Adrenal gland (tissue), 12 donors: ENCODE data around the gene CNTNAP2. TPM values are rescaled to one million over a fixed set of nuclear protein-coding genes. Genes with fewer than 3 reads are reported as not detected.
"Not testable (repeated sequence)": the region's sequence is repeated elsewhere in the genome, so short reads cannot be mapped to it uniquely, and the experiment has no call there.

Experiments
- DNase-seq, 7 donors: peaks; one replicate each; pipeline ENCODE4 v3.0.0-alpha.2; 2019 to 2020
- H3K27ac ChIP-seq, 5 donors: fragments of 200-600 bp; sonication (generic) in 4 of 5; 1 replicate in 3 of 5; 2 replicates in 2 of 5; pipeline versions ENCODE4 v1.5.1 to v1.8.0; 2016 to 2020; ENCODE audit warnings: mild to moderate bottlenecking in 1 of 5
- H3K27me3 ChIP-seq: fragments of 200-600 bp; 2 replicates; pipeline ENCODE4 v1.8.0; 2021
- H3K36me3 ChIP-seq, 2 donors: fragments of 200-600 bp; replicated peaks in 1 of 2; 1 replicate in 1 of 2; 2 replicates in 1 of 2; pipeline versions ENCODE4 v1.5.1 to v1.8.0; 2018 to 2022
- H3K4me1 ChIP-seq, 2 donors: fragments of 200-600 bp; replicated peaks in 1 of 2; 1 replicate in 1 of 2; 2 replicates in 1 of 2; pipeline versions ENCODE4 v1.5.1 to v1.8.0; 2018 to 2021
- H3K4me3 ChIP-seq, 4 donors: fragments of 200-600 bp; sonication (generic) in 3 of 4; one replicate each; pipeline ENCODE4 v1.5.1; 2016 to 2018
- H3K9me3 ChIP-seq, 3 donors: fragments of 200-600 bp; sonication (generic) in 1 of 3; replicated peaks in 1 of 3; 1 replicate in 2 of 3; 2 replicates in 1 of 3; pipeline versions ENCODE4 v1.5.1 to v1.8.0; 2016 to 2021
- POLR2A ChIP-seq, 2 donors: fragments of 450-650 bp; IDR thresholded peaks; one replicate each; pipeline ENCODE4 v1.6.1; 2017; ENCODE audit warnings: antibody characterized with exemption in 2 of 2, mild to moderate bottlenecking in 2 of 2, moderate library complexity in 1 of 2
- WGBS, 4 donors: extraction: QIAGEN DNeasy Blood & Tissue Kit in 2 of 4; methylation state at CpG; one replicate each; pipeline versions ENCODE4 v1.1.5 to v1.1.7; 2013 to 2017; 5-methylcytosine and 5-hydroxymethylcytosine counted together
- intact Hi-C, 2 donors: fragments of 100-400 bp; cut with DNase I; formaldehyde crosslinking; loops; one replicate each; pipeline versions ENCODE4 v1.14.1 to v1.15.0; 2022 to 2023
- polyA plus RNA-seq, 3 donors: library from polyadenylated mRNA; stranded (reverse); fragments of 200-250 nt in 2 of 3; fragments of 350-450 nt in 1 of 3; fragmentation: Illumina TruSeq in 1 of 3; extraction: RNeasy Lipid Tissue Mini Kit (QIAGEN cat#74804) in 1 of 3; gene quantifications; one replicate each; pipeline ENCODE4 v1.2.3, GENCODE V29; 2013 to 2014
- total RNA-seq, 9 donors: library from RNA; depleted of rRNA in 4 of 9; stranded (reverse); fragments of >200 nt in 4 of 9; fragments of 120-200 nt in 1 of 9; fragmentation: NEBNext Ultra II Directional in 1 of 9; extraction: Animal tissue kit (Norgen Biotek cat#: 25700) in 1 of 9; gene quantifications; one replicate each; pipeline versions ENCODE4 v1.1.0 to v1.2.4, GENCODE V29; 2013 to 2023
- TF ChIP-seq, protein P1 (sequence below), 6 experiments: fragments of 450-650 bp in 4 of 6; fragments of 200-600 bp in 2 of 6; sonication (generic) in 1 of 6; IDR thresholded peaks; 1 replicate in 5 of 6; 2 replicates in 1 of 6; pipeline versions ENCODE4 v1.5.1 to v1.8.0; 2016 to 2021; ENCODE audit warnings: antibody characterized with exemption in 6 of 6, mild to moderate bottlenecking in 2 of 6, moderate library complexity in 1 of 6
- donor health status: healthy with polysubstance abuse.
- donor health status: Bipolar disorder and iron deficiency.
- donor health status: DM: yes; HTN: yes; CAD: no.
- donor health status: DM: no; HTN: no; CAD: no.
- donor health status: DM: no; HTN: no; CAD: no.
- donor health status: DM: yes; HTN: yes; CAD: no.

The CNTNAP2 gene
- total and polyA plus RNA-seq, 12 donors: 0.14 to 6.3 (median 1.8) TPM; not detected in 2

DNA sequence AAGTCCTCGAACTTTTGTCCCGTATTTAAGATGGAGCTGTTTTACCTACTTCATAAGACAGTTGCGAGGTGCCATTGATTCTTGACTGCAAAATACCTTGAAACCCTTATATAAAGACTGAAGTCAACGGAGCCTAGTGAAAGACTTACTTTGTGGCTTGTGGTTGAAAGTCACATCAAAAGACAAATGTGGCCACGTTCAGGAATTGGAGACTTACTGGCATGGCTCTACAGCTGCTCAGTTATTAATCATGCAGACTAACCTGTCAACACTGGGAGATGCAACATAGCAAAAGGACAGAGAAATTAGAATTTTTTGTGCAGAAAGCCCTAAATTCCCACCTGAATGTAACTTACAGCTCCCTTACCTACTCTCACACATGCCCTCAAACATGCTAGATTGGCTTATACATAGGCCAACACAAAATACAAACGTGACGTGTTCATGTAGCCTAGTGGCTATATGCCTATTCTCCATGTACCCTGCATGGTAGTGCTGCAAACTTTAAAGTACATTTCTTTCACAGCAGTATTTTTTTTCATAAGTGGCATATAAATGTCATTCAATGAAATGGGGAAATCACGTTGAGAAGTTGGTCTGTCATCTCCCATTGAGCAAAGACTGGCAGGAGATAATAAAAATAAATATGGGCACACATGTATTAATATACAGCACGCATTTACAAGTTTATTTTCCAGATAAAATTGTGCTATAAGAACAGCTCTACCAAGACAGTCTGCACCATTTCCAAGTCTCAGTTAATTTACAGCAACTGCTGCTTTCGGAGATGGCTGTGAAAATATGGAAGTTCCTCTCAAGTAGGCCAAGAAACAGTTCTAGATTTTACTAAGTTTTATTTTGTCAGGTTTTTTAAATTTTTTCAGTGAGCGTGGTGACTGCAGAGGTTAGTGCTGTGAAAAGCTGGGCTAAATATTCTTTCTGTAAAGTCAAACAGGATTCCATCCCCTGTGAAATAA lies 2303.5 kb downstream of the CNTNAP2 start:
- no peak for DNase-seq
- intact Hi-C loops: no loop called here
- 71 to 77% (median 74%) methylated on average over 11 of the region's 11 CpGs for WGBS, 4 donors

DNA sequence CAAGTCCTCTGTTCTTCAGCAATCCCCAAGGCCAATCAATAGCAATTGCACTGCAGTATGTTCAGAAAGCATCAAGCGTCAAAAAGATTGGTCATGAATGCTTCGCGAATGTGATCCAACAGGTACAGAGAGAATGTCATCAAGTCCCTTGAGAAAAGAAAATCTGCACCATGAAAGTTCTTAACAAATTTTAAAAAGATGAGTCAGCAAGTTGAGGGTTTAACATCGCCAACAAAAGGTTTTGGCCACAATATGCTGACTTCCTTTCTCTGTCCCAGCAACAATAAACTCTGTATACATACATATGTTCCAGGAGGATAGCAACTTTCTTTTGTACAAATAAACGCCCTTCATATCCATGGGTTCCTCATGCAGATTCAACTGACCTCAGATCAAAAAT lies 2305.4 kb downstream of the CNTNAP2 start:
- Histone ChIP-seq H3K36me3 (no peaks in the 10 kb centered on the region), H3K27me3 (no peaks in the 10 kb centered on the region), H3K9me3 (no peaks in the 10 kb centered on the region), H3K27ac (no peak overlapping the region), H3K4me3 (no peak overlapping the region), H3K4me1 (no peaks in the 10 kb centered on the region)
- TF ChIP-seq, protein P1, sequence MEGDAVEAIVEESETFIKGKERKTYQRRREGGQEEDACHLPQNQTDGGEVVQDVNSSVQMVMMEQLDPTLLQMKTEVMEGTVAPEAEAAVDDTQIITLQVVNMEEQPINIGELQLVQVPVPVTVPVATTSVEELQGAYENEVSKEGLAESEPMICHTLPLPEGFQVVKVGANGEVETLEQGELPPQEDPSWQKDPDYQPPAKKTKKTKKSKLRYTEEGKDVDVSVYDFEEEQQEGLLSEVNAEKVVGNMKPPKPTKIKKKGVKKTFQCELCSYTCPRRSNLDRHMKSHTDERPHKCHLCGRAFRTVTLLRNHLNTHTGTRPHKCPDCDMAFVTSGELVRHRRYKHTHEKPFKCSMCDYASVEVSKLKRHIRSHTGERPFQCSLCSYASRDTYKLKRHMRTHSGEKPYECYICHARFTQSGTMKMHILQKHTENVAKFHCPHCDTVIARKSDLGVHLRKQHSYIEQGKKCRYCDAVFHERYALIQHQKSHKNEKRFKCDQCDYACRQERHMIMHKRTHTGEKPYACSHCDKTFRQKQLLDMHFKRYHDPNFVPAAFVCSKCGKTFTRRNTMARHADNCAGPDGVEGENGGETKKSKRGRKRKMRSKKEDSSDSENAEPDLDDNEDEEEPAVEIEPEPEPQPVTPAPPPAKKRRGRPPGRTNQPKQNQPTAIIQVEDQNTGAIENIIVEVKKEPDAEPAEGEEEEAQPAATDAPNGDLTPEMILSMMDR (IDR thresholded peaks at IDR 0.05): no peak
- no peak for TF ChIP-seq POLR2A (IDR thresholded peaks at IDR 0.05)
- 78 to 87% (median 84%) methylated on average over 5 of the region's 5 CpGs for WGBS, 4 donors
- no peak for DNase-seq
- intact Hi-C loops: no loop called here

More for the DNA sequence above, 2303.5 kb downstream of the CNTNAP2 start:
- no peaks in the 10 kb centered on the region for H3K9me3 ChIP-seq
- H3K27me3 ChIP-seq: no peaks in the 10 kb centered on the region
- TF ChIP-seq POLR2A (IDR thresholded peaks at IDR 0.05): no peak
- TF ChIP-seq, protein P1 (IDR thresholded peaks at IDR 0.05): no peak
- H3K36me3 ChIP-seq: no peaks in the 10 kb centered on the region
- H3K4me3 ChIP-seq: no peak overlapping the region
- H3K4me1 ChIP-seq: no peaks in the 10 kb centered on the region
- no peak overlapping the region for H3K27ac ChIP-seq

DNA sequence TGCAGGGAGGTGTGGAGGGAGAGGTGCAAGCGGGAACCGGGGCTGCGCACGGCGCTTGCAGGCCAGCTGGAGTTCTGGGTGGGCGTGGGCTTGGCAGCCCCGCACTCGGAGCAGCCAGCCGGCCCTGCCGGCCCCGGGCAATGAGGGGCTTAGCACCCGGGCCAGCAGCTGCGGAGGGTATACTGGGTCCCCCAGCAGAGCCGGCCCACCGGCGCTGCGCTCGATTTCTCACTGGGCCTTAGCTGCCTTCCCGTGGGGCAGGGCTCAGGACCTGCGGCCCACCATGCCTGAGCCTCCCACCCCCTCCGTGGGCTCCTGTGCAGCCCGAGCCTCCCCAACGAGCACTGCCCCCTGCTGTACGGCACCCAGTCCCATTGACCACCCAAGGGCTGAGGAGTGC lies 2309.8 kb downstream of the CNTNAP2 start:
- H3K4me3 ChIP-seq, H3K27me3 ChIP-seq, H3K27ac ChIP-seq, H3K4me1 ChIP-seq, DNase-seq, H3K9me3 ChIP-seq, intact Hi-C loops, H3K36me3 ChIP-seq: not testable (repeated sequence)
- WGBS, 4 donors: 86 to 94% (median 89%) methylated on average over 7 to 24 of the region's 24 CpGs

DNA sequence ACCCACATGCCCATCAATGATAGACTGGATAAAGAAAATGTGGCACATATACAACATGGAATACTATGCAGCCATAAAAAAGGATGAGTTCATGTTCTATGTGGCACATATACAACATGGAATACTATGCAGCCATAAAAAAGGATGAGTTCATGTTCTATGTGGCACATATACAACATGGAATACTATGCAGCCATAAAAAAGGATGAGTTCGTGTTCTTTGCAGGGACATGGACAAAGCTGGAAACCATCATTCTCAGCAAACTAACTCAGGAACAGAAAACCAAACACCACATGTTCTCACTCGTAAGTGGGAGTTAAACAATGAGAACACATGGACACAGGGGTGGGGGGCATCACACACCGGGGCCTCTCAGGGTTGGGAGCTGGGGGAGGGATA lies 2314.1 kb downstream of the CNTNAP2 start:
- intact Hi-C loops, H3K36me3 ChIP-seq, H3K4me1 ChIP-seq, H3K9me3 ChIP-seq, H3K27me3 ChIP-seq, H3K4me3 ChIP-seq, H3K27ac ChIP-seq, DNase-seq: not testable (repeated sequence)
- 85 to 94% (median 93%) methylated on average over 3 of the region's 3 CpGs for WGBS, 4 donors

DNA sequence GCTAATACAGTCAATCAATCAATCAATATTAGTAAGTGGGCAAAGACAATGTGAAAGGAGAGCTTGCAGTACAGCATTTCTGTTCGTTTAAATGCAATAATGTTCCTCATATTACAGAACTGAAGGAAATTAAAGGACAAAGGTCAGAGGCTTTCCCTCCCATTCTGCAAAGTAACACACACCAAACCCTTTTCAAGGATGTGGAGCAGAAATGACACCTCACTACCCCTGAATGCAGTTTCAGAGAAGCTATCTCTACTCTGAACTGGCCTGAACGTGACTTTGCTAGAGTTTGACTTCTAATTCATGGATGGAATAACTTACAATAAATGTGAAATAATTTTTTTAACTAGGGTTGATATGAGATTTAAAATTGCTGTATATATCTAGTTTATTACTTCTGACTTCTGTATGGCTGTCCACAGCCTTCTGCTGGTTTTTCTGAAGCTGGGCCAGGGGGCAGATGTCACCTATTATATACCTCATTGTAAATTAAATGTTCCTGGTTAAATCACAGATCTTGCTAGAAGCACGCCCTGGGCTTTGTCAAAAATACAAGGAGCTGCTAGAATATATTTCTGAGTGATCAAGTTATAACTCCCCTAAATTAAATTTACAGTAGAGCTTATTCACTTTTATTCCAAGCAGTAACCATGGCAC lies 2317.1 kb downstream of the CNTNAP2 start:
- Histone ChIP-seq H3K9me3 (no peaks in the 10 kb centered on the region), H3K36me3 (no peaks in the 10 kb centered on the region), H3K4me1 (no peaks in the 10 kb centered on the region), H3K27ac (no peak overlapping the region), H3K27me3 (no peaks in the 10 kb centered on the region), H3K4me3 (no peak overlapping the region)
- DNase-seq: no peak
- WGBS, 4 donors: 68 to 76% (median 73%) methylated on average over 3 of the region's 3 CpGs
- intact Hi-C loops: no loop called here
- TF ChIP-seq, protein P1 (IDR thresholded peaks at IDR 0.05): no peak
- no peak for TF ChIP-seq POLR2A (IDR thresholded peaks at IDR 0.05)
